ENCODE measurements around the gene GALNT14. TPM values are rescaled to one million over a fixed set of nuclear protein-coding genes. Genes with fewer than 3 reads are reported as not detected.

GALNT14 gene
- total RNA-seq, 4 donors from 2014 or later = 8.3 to 26.1 (median 16.3) TPM

DNA sequence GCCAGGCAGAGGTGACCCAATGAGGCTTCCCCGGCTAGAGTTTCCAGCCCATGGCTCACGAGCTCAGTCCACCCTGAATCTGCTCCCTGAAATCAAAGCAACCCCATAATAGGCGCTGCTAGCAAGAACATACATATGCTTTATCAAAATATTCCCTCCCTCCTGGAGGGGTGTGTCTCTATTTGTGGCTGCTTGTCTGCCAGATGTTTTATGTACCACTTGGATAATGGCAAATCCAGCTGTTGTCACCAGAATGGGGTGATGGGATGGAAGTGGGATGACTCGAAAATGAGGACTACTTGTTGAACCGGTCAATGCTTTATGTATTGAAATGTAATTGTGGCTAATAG is 152.0 kb downstream of the GALNT14 start:
- DNase-seq = no peak
- Histone ChIP-seq H3K27ac (no peak overlapping the region), H3K4me3 (no peak overlapping the region), H3K4me1 (no peaks in the 10 kb centered on the region), H3K9me3 (no peaks in the 10 kb centered on the region), H3K36me3 (no peaks in the 10 kb centered on the region), H3K27me3 (no peaks in the 10 kb centered on the region)
- TF ChIP-seq, protein P1, sequence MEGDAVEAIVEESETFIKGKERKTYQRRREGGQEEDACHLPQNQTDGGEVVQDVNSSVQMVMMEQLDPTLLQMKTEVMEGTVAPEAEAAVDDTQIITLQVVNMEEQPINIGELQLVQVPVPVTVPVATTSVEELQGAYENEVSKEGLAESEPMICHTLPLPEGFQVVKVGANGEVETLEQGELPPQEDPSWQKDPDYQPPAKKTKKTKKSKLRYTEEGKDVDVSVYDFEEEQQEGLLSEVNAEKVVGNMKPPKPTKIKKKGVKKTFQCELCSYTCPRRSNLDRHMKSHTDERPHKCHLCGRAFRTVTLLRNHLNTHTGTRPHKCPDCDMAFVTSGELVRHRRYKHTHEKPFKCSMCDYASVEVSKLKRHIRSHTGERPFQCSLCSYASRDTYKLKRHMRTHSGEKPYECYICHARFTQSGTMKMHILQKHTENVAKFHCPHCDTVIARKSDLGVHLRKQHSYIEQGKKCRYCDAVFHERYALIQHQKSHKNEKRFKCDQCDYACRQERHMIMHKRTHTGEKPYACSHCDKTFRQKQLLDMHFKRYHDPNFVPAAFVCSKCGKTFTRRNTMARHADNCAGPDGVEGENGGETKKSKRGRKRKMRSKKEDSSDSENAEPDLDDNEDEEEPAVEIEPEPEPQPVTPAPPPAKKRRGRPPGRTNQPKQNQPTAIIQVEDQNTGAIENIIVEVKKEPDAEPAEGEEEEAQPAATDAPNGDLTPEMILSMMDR (IDR thresholded peaks at IDR 0.05) = no peak
- TF ChIP-seq POLR2A (IDR thresholded peaks at IDR 0.05) = no peak

DNA sequence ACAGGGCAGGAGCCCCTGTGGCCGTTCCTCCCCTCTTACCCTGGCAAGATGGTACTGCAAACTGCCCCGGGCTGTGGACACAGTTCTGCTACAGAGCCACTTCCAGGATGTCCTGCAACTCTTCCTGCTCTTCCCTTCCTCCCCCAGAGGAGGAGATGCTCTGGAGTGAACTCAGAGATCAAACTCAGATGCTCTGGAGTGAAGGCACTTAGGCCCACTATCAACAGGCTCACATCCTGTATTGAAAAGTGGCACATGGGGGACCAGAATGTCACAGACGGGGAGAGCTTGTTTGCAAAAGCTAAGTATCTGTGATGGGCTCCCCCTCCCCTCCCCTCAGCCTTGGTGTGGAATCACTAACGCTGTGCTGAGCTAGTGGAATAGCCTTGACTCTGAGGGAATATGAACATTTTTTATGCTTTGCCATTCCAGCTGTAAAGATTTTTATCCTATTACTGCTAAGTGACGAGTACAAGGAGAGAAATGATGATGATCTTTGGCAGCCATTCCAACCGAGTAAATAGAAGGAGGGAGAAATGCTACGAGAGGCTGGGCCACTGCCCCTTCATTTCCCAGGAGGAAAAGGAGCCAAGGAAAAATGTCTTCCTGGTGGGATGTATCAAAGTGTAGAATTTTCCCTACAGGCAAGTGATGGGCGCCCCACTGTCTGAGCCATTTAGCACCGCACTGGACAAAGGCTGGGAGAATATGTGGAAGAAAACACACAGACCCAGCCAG is 152.6 kb downstream of the GALNT14 start:
- H3K36me3 ChIP-seq = no peaks in the 10 kb centered on the region
- no peak overlapping the region for H3K27ac ChIP-seq
- no peaks in the 10 kb centered on the region for H3K4me1 ChIP-seq
- no peaks in the 10 kb centered on the region for H3K9me3 ChIP-seq
- no peak overlapping the region for H3K4me3 ChIP-seq
- TF ChIP-seq POLR2A (IDR thresholded peaks at IDR 0.05) = no peak
- TF ChIP-seq, protein P1 (IDR thresholded peaks at IDR 0.05) = no peak
- no peaks in the 10 kb centered on the region for H3K27me3 ChIP-seq
- DNase-seq = no peak

DNA sequence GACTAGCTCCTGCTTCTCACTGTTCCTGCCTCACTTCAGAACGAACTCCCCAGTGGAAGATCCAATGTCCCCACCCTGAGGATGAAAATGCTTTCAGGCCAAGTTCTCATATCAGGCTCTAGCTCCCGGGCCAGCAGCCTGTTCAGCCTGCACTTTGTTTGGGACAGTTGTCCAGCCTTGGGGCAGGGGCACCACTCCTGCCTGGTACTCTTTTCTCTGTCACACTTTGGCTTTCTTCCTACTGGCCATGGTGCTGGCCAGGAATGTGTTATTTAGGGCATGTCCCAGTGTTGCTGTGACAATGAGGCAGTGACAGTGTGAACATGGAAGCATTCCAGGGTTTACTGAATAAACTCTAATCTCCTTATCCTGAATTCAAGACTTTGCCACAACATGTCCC is 154.1 kb downstream of the GALNT14 start:
- Histone ChIP-seq H3K4me1 (no peaks in the 10 kb centered on the region), H3K27me3 (no peaks in the 10 kb centered on the region), H3K36me3 (no peaks in the 10 kb centered on the region), H3K9me3 (no peaks in the 10 kb centered on the region), H3K27ac (no peak overlapping the region), H3K4me3 (no peak overlapping the region)
- TF ChIP-seq POLR2A (IDR thresholded peaks at IDR 0.05) = no peak
- TF ChIP-seq, protein P1 (IDR thresholded peaks at IDR 0.05) = no peak
- DNase-seq = no peak

DNA sequence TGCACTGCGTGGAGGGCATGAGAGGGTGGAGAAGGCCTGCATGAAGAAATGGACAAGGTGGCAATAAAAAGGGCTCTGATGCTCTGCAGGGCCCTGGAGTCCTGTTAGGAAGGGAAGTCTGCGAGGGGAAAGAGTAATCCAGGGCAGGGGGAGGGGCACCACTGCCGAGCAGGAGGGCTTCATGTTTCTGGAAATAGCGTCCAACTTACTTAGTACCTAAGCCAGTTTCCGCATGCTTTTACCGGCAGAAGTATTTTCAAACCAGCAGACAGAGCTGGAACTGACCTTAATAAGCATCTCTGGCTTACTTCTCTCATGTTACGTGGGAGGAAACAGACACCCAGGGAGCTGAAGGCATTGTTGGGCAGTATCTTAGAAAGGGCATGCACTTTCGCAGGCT is 156.7 kb downstream of the GALNT14 start:
- no peak for TF ChIP-seq POLR2A (IDR thresholded peaks at IDR 0.05)
- TF ChIP-seq, protein P1 (IDR thresholded peaks at IDR 0.05) = no peak
- no peaks in the 10 kb centered on the region for H3K9me3 ChIP-seq
- H3K27me3 ChIP-seq = no peaks in the 10 kb centered on the region
- DNase-seq = no peak
- no peak overlapping the region for H3K27ac ChIP-seq
- H3K4me3 ChIP-seq = no peak overlapping the region
- no peaks in the 10 kb centered on the region for H3K4me1 ChIP-seq
- no peaks in the 10 kb centered on the region for H3K36me3 ChIP-seq

DNA sequence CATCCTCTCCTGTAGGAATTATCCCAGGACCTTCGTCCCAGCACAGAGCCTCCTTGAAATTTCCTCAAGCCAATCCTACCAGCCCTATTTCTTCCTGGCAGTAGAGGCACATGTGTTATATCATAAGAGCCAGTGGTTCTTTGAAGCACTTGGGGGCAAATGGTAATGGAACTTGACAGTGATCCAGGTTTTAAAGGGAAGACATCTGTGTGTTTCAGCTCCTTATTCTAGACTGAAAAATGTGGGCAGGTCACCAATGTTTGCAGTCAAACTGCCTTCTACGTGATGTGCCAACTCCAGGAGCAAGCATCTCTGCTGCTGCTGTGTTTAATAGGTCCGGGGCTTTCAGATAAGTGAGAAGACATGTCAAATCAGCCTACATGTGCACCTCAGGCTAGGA is 157.1 kb downstream of the GALNT14 start:
- H3K27me3 ChIP-seq = no peaks in the 10 kb centered on the region
- H3K9me3 ChIP-seq = no peaks in the 10 kb centered on the region
- H3K27ac ChIP-seq = no peak overlapping the region
- no peak for TF ChIP-seq POLR2A (IDR thresholded peaks at IDR 0.05)
- TF ChIP-seq, protein P1 (IDR thresholded peaks at IDR 0.05) = no peak
- no peaks in the 10 kb centered on the region for H3K36me3 ChIP-seq
- no peak for DNase-seq
- no peaks in the 10 kb centered on the region for H3K4me1 ChIP-seq
- H3K4me3 ChIP-seq = no peak overlapping the region
